K562 (cell line): ENCODE results near the gene DAPK3. TPM values are rescaled to one million over a fixed set of nuclear protein-coding genes. Genes with fewer than 3 reads are reported as not detected.

Experiments used
- ATAC-seq: fragments of 200-7000 bp; cut with Tn5 transposase; 3 replicates; pipeline ENCODE4 v1.9.1; 2020; ENCODE audit warnings: moderate library complexity
- Bru-seq: library from RNA; stranded (reverse); fragments of 400-500 nt; gene quantifications from one replicate; lab custom pipeline; 2021; lab: Mats Ljungman, UMichigan
- BruChase-seq, 2 experiments: library from RNA; stranded (reverse); fragments of 400-500 nt; gene quantifications; one replicate each; lab custom pipeline; 2021; lab: Mats Ljungman, UMichigan
- BruUV-seq: library from RNA; stranded (reverse); fragments of 400-500 nt; replicated peaks from 2 replicates; lab custom pipeline; 2021; lab: Mats Ljungman, UMichigan
- CTCF ChIA-PET: fragments of 300-600 bp; formaldehyde crosslinking; extraction: SDS; loops from one replicate; lab custom pipeline; 2021; ENCODE audit warnings: low intra/inter-chr PET ratio; lab: Yijun Ruan, JAX
- POLR2A ChIA-PET: fragments of 300-600, 350-650 bp; sonication (Branson Sonifier 250); formaldehyde crosslinking; extraction: SDS; loops from one replicate; lab custom pipeline; 2021; ENCODE audit warnings: antibody characterized with exemption, inconsistent platforms; lab: Yijun Ruan, JAX
- DNase-seq, 4 experiments: peaks; one replicate each; pipeline versions ENCODE4 v3.0.0 to v3.0.0-alpha.2; 2011 to 2018; ENCODE audit warnings: low spot score in 3 of 4, mixed read lengths in 3 of 4; ENCODE audit errors: extremely low read depth in 1 of 4
- FAIRE-seq: peaks from 2 replicates; lab custom pipeline; 2011; peaks lifted over from hg19 to GRCh38; lab: Jason Lieb, UNC
- H2AFZ ChIP-seq: 2 replicates; pipeline ENCODE4 v1.6.0; 2011; ENCODE audit warnings: low read depth, low read length, control low read depth, inconsistent platforms
- H3K27ac ChIP-seq: fragments of 200-600 bp; 3 replicates; pipeline ENCODE4 v1.8.0; 2011; ENCODE audit warnings: low read depth, mild to moderate bottlenecking, control low read depth, inconsistent platforms, low read length, moderate library complexity, mixed read lengths; ENCODE audit errors: extremely low read depth
- H3K27me3 ChIP-seq, 2 experiments: fragments of 300-600 bp in 1 of 2; 2 replicates in 1 of 2; 3 replicates in 1 of 2; pipeline versions ENCODE4 v1.6.0 to v1.8.0; 2011; ENCODE audit warnings: inconsistent platforms in 2 of 2, low read length in 2 of 2, mild to moderate bottlenecking in 1 of 2, mixed read lengths in 1 of 2, moderate library complexity in 1 of 2; ENCODE audit not compliant: control insufficient read depth in 2 of 2, insufficient read depth in 2 of 2
- H3K36me3 ChIP-seq: fragments of 300-600 bp; 3 replicates; pipeline ENCODE4 v1.8.0; 2011; ENCODE audit warnings: mild to moderate bottlenecking, low read length, inconsistent platforms; ENCODE audit not compliant: control insufficient read depth, insufficient read depth
- H3K4me1 ChIP-seq, 2 experiments: fragments of 200-600 bp in 1 of 2; replicated peaks in 1 of 2; 2 replicates in 1 of 2; 3 replicates in 1 of 2; pipeline versions ENCODE4 v1.5.1 to v1.8.0; 2011; ENCODE audit warnings: inconsistent platforms in 2 of 2, low read length in 2 of 2, mild to moderate bottlenecking in 1 of 2, mixed read lengths in 1 of 2, moderate library complexity in 1 of 2; ENCODE audit not compliant: control insufficient read depth in 2 of 2, insufficient read depth in 2 of 2
- H3K4me2 ChIP-seq: 2 replicates; pipeline ENCODE4 v1.6.1; 2011; ENCODE audit warnings: low read length, control low read depth, inconsistent platforms, mixed read lengths; ENCODE audit not compliant: insufficient read depth
- H3K4me3 ChIP-seq: fragments of 200-600 bp; sonication (generic), shearing (Covaris generic); 2 replicates; pipeline ENCODE4 v1.5.1; 2016; ENCODE audit warnings: control low read depth, inconsistent platforms
- H3K79me2 ChIP-seq: fragments of 200-600 bp; 3 replicates; pipeline ENCODE4 v1.8.0; 2011; ENCODE audit warnings: low read length, inconsistent platforms; ENCODE audit not compliant: control insufficient read depth, insufficient read depth
- H3K9ac ChIP-seq, 2 experiments: 2 replicates each; pipeline versions ENCODE4 v1.6.0 to v1.6.1; 2011; ENCODE audit warnings: low read depth in 2 of 2, low read length in 2 of 2, control low read depth in 1 of 2, inconsistent platforms in 1 of 2, mild to moderate bottlenecking in 1 of 2, mixed read lengths in 1 of 2; ENCODE audit not compliant: insufficient read depth in 1 of 2
- H3K9me1 ChIP-seq: one replicate; pipeline ENCODE4 v1.6.0; 2011; ENCODE audit warnings: inconsistent platforms, mild to moderate bottlenecking, low read length, moderate library complexity; ENCODE audit not compliant: control insufficient read depth, insufficient read depth
- H3K9me3 ChIP-seq: replicated peaks from 2 replicates; pipeline ENCODE4 v1.5.1; 2011; ENCODE audit warnings: low read depth, low read length, inconsistent platforms; ENCODE audit not compliant: control insufficient read depth, insufficient read depth
- H4K20me1 ChIP-seq: replicated peaks from 2 replicates; pipeline ENCODE4 v1.6.1; 2011; ENCODE audit warnings: low read length, inconsistent platforms, mixed read lengths; ENCODE audit not compliant: control insufficient read depth, insufficient read depth
- ATF7 ChIP-seq: fragments of 450-650 bp; IDR thresholded peaks from 2 replicates; pipeline ENCODE4 v1.7.1; 2014; ENCODE audit warnings: mild to moderate bottlenecking, moderate library complexity
- CHD1 ChIP-seq: fragments of 200-600 bp; sonication (generic); IDR thresholded peaks from one replicate; pipeline ENCODE4 v1.6.1; 2012; ENCODE audit warnings: mild to moderate bottlenecking, moderate library complexity, low read length, inconsistent platforms
- CXXC5 ChIP-seq: fragments of 250-450 bp; sonication (Bioruptor Pico); IDR thresholded peaks from 2 replicates; pipeline ENCODE4 v1.8.0; 2022; ENCODE audit warnings: inconsistent platforms, mild to moderate bottlenecking, moderate library complexity
- E2F6 ChIP-seq, 2 experiments: IDR thresholded peaks; 2 replicates each; pipeline ENCODE4 v1.6.1; 2011; ENCODE audit warnings: borderline replicate concordance in 1 of 2, control low read depth in 1 of 2, low read depth in 1 of 2, low read length in 1 of 2, mild to moderate bottlenecking in 1 of 2, mixed read lengths in 1 of 2, moderate library complexity in 1 of 2; ENCODE audit not compliant: insufficient read depth in 1 of 2, insufficient read length in 1 of 2, poor library complexity in 1 of 2, severe bottlenecking in 1 of 2; ENCODE audit errors: extremely low read depth in 1 of 2
- KLF10 ChIP-seq: fragments of 250-450 bp; sonication (Bioruptor Pico); IDR thresholded peaks from 2 replicates; pipeline ENCODE4 v1.6.1; 2021; ENCODE audit warnings: matching md5 sums
- LEF1 ChIP-seq: fragments of 450-650 bp; IDR thresholded peaks from 2 replicates; pipeline ENCODE4 v1.6.1; 2016; ENCODE audit warnings: mild to moderate bottlenecking
- NCOA1 ChIP-seq: fragments of 450-650 bp; IDR thresholded peaks from 2 replicates; pipeline ENCODE4 v1.6.1; 2016; ENCODE audit warnings: low read depth
- TBP ChIP-seq: optimal IDR thresholded peaks from 2 replicates; pipeline ENCODE3; 2011; ENCODE audit warnings: low read depth, low read length, improper control_type of control experiment
- VEZF1 ChIP-seq: fragments of 200-800 bp; sonication (Bioruptor generic); IDR thresholded peaks from 2 replicates; pipeline ENCODE4 v1.6.1; 2017; ENCODE audit warnings: missing genetic modification characterization, missing compliant biosample characterization
- ZBED1 ChIP-seq: IDR thresholded peaks from 2 replicates; pipeline ENCODE4 v1.6.1; 2014
- ZBTB12 ChIP-seq: fragments of 250-450 bp; sonication (Bioruptor Pico); IDR thresholded peaks from 2 replicates; pipeline ENCODE4 v1.4.0; 2020
- ZNF274 ChIP-seq: IDR thresholded peaks from 2 replicates; pipeline ENCODE4 v1.6.1; 2011; ENCODE audit warnings: low read depth, mild to moderate bottlenecking, low read length, moderate library complexity, borderline replicate concordance
- WGBS: fragments of 100-300 bp; shearing (Covaris generic); methylation state at CpG from one replicate; pipeline ENCODE4 v1.1.6; 2016; ENCODE audit warnings: low coverage, mixed read lengths; ENCODE audit not compliant: insufficient coverage; ENCODE audit errors: missing lambda C conversion rate; 5-methylcytosine and 5-hydroxymethylcytosine counted together
- in situ Hi-C: fragments of 300-500 bp; cut with MboI; formaldehyde crosslinking; loops from 4 replicates; pipeline ENCODE4 v1.15.0; 2018; ENCODE audit warnings: inconsistent platforms, mixed read lengths
- intact Hi-C: fragments of 100-400 bp; cut with micrococcal nuclease; formaldehyde crosslinking; loops from 2 replicates; pipeline ENCODE4 v1.14.2; 2022
- long read RNA-seq, 3 experiments: library from polyadenylated mRNA in 2 of 3; library from RNA in 1 of 3; unstranded in 2 of 3; stranded (forward) in 1 of 3; transcript quantifications; one replicate each; pipeline ENCODE4 v2.0.0, GENCODE V29; 2019 to 2022
- polyA minus RNA-seq, 3 experiments: library from RNA; depleted of rRNA, polyadenylated mRNA; stranded (reverse); fragments of >200 nt; gene quantifications; 2 replicates each; pipeline ENCODE4 v1.2.3, GENCODE V29; 2011
- polyA plus RNA-seq, 8 experiments: library from polyadenylated mRNA; depleted of rRNA in 4 of 8; stranded (reverse) in 5 of 8; unstranded in 3 of 8; fragments of >200 nt; fragmentation: Nextera tagmentation in 2 of 8; fragmentation: Illumina TruSeq in 1 of 8; extraction: Ambion mirVana in 2 of 8; extraction: Trizol in 1 of 8; gene quantifications; 2 replicates each; pipeline versions ENCODE4 v1.2.1 to v1.2.3, GENCODE V29; 2011 to 2014; ENCODE audit warnings: inconsistent platforms in 1 of 8, missing spikeins in 1 of 8
- total RNA-seq, 7 experiments: library from RNA; depleted of rRNA in 6 of 7; stranded (reverse); fragments of >200 nt in 6 of 7; fragmentation: Illumina TruSeq in 2 of 7; extraction: Trizol in 2 of 7; gene quantifications; 2 replicates each; pipeline versions ENCODE4 v1.2.1 to v1.2.3, GENCODE V29; 2011 to 2021; ENCODE audit warnings: low replicate concordance in 1 of 7

The DAPK3 gene
- total RNA-seq (2011; cell fraction: chromatin; rRNA removed; ENCODE audit: low replicate concordance) = 39.7 and 130 TPM in 2 replicates
- total RNA-seq (2011; cell fraction: nucleolus; rRNA removed) = 64.5 and 77.9 TPM in 2 replicates
- total RNA-seq (2011; cell fraction: nucleoplasm; rRNA removed) = 43.5 and 49.6 TPM in 2 replicates
- total RNA-seq (2014; rRNA removed) = 60.1 and 62.7 TPM in 2 replicates
- total RNA-seq (2014; rRNA removed; fragmentation: Illumina TruSeq; extraction: Trizol) = 4.4 and 9.2 TPM in 2 replicates
- total RNA-seq (2015; rRNA removed; fragmentation: Illumina TruSeq; extraction: Trizol) = 25.0 and 26.2 TPM in 2 replicates
- total RNA-seq (2021) = 39.2 and 54.1 TPM in 2 replicates
- 24.0 and 29.4 TPM in 2 replicates for polyA plus RNA-seq (2011; rRNA removed)
- polyA plus RNA-seq (2011; cell fraction: cytosol; rRNA removed) = 31.0 and 40.6 TPM in 2 replicates
- polyA plus RNA-seq (2011; cell fraction: nucleus; rRNA removed) = 67.8 and 75.4 TPM in 2 replicates
- 39.9 and 60.2 TPM in 2 replicates for polyA plus RNA-seq (2012)
- 29.4 and 45.3 TPM in 2 replicates for polyA plus RNA-seq (2014; fragmentation: Illumina TruSeq; extraction: Trizol)
- under 1 TPM; 0.14 to 0.21 TPM for polyA plus RNA-seq (2014; fragmentation: Nextera tagmentation; extraction: Ambion mirVana)
- polyA plus RNA-seq (2014; rRNA removed) = 59.6 and 63.4 TPM in 2 replicates
- 10.9 and 17.4 TPM in 2 replicates for polyA minus RNA-seq (2011; rRNA and poly(A)+ RNA removed)
- 21.4 and 25.5 TPM in 2 replicates for polyA minus RNA-seq (2011; cell fraction: cytosol; rRNA and poly(A)+ RNA removed)
- polyA minus RNA-seq (2011; cell fraction: nucleus; rRNA and poly(A)+ RNA removed) = 18.0 and 24.4 TPM in 2 replicates
- Bru-seq, nascent RNA = percentile 62 among the genes with signal in this experiment
- percentile 63 among the genes with signal in this experiment for BruChase-seq, experiment 1, labeled RNA remaining after a 2-hour chase
- BruChase-seq, experiment 2, labeled RNA remaining after a 6-hour chase = percentile 72 among the genes with signal in this experiment
- long read RNA-seq, experiment 1, transcript DAPK3-202 (9 exons, 2,257 nt) = major isoform, 5 of 234 reads
- long read RNA-seq, experiment 1, transcript DAPK3-201 (8 exons, 2,105 nt) = major isoform, 5 of 234 reads
- long read RNA-seq, experiment 1, partial matches to known transcripts = 26 of 234 reads
- long read RNA-seq, experiment 1, other reads (novel, unspliced or antisense) = 195 of 234 reads
- long read RNA-seq, experiment 2, partial matches to known transcripts = 1 of 38 reads
- long read RNA-seq, experiment 2, other reads (novel, unspliced or antisense) = 31 of 38 reads
- long read RNA-seq, experiment 3, partial matches to known transcripts = 0 of 29 reads
- long read RNA-seq, experiment 3, other reads (novel, unspliced or antisense) = 28 of 29 reads

GRCh38 chr19:3970808-3971598, at the start of gene DAPK3:
TSS of gene DAPK3 (minus strand) at chr19:3971099. CDS start at chr19:3969735, 1,364 bp downstream.
- CTCF ChIA-PET = interaction anchor here (1.4 kb wide), 1 partner anchor 14 kb away, joined by 3 read pairs; no protein-coding TSS in a partner anchor
- WGBS = under 1% methylated on average over 66 of the region's 73 CpGs
- peak; percentile 97 for FAIRE-seq
- peak; percentile 51; the same call in 1 of the 2 replicates for TF ChIP-seq ZBTB12
- TF ChIP-seq ZBED1 = no peak
- TF ChIP-seq TBP = no peak
- TF ChIP-seq CHD1 = no peak
- TF ChIP-seq KLF10 (CRISPR knock-in tag) = no peak
- TF ChIP-seq E2F6 (IDR thresholded peaks at IDR 0.05; ENCODE audit: borderline replicate concordance in 1 of 2, extremely low read depth in 1 of 2, insufficient read depth in 1 of 2, insufficient read length in 1 of 2, low read depth in 1 of 2, low read length in 1 of 2, poor library complexity in 1 of 2, severe bottlenecking in 1 of 2) = peak; percentile 21 to 38
- no peak for TF ChIP-seq NCOA1
- TF ChIP-seq LEF1 = no peak
- TF ChIP-seq CXXC5 (CRISPR knock-in tag) = peak; percentile 98
- TF ChIP-seq ZNF274 = no peak
- peak; percentile 83 for TF ChIP-seq VEZF1 (CRISPR knock-in tag)
- TF ChIP-seq ATF7 = peak; percentile 92

More at GRCh38 chr19:3970808-3971598, at the start of gene DAPK3:
- peak within 1 kb of the TSS; percentile 69 for H2AFZ ChIP-seq
- peak within 1 kb of the TSS; percentile 94 for H3K4me3 ChIP-seq
- H3K27ac ChIP-seq = peak within 1 kb of the TSS; percentile 76
- no peaks in the 10 kb centered on the region for H3K27me3 ChIP-seq
- H3K9me3 ChIP-seq = no peaks in the 10 kb centered on the region
- H4K20me1 ChIP-seq = peaks cover 14% of the 10 kb centered on the region
- H3K36me3 ChIP-seq = peaks cover 44% of the 10 kb centered on the region
- peaks cover 37% of the 10 kb centered on the region for H3K79me2 ChIP-seq
- H3K9me1 ChIP-seq = peaks cover 4% of the 10 kb centered on the region
- H3K9ac ChIP-seq = peak within 1 kb of the TSS; percentile 79 to 95
- DNase-seq (peak; percentile 94 to 98 (median 96)), ATAC-seq (peak; percentile 91)
- in situ Hi-C loops = no loop called here
- POLR2A ChIA-PET = interaction anchor here (0.6 to 7.2 kb wide), 10 partner anchors 8 to 714 kb away, joined by 3 to 215 read pairs (median 4); partner anchors contain the start of gene EEF2
- intact Hi-C loops = loop anchor here (2.0 kb wide), 1 partner anchor 36 kb away; the partner anchor contains the start of gene PIAS4
- H3K4me1 ChIP-seq = peaks cover 15 to 29% of the 10 kb centered on the region in 2 experiments
- H3K4me2 ChIP-seq = peak within 1 kb of the TSS; percentile 83
- BruUV-seq = no TSS peak
